ENCODE data around the gene RTEL1.
"Not testable (repeated sequence)": the region's sequence is repeated elsewhere in the genome, so short reads cannot be mapped to it uniquely, and the experiment has no call there.

The RTEL1 gene

GRCh38 chr20:63657937-63658748 lies at the start of gene RTEL1:
RTEL1 (plus strand) TSS chr20:63658312; CDS start chr20:63659403, 1,091 bp downstream.
- DNase-seq (ENCODE audit: insufficient read length, low spot score), result peak; percentile 99
- no peak for FAIRE-seq
- TF ChIP-seq POLR2A (IDR thresholded peaks at IDR 0.05; ENCODE audit: low read depth, low read length), result peak; percentile 63

GRCh38 chr20:63610581-63611435 lies 47.3 kb upstream of the RTEL1 start:
- no peak for TF ChIP-seq POLR2A (IDR thresholded peaks at IDR 0.05; ENCODE audit: low read depth, low read length)
- DNase-seq (ENCODE audit: insufficient read length, low spot score), result no peak
- no peak for FAIRE-seq

- no peak for FAIRE-seq
- TF ChIP-seq POLR2A (IDR thresholded peaks at IDR 0.05; ENCODE audit: low read depth, low read length), result no peak
- no peak for DNase-seq (ENCODE audit: insufficient read length, low spot score)
Measured at GRCh38 chr20:63611646-63612045, 46.5 kb upstream of the RTEL1 start.

GRCh38 chr20:63612276-63612931 lies 45.7 kb upstream of the RTEL1 start:
- TF ChIP-seq POLR2A (IDR thresholded peaks at IDR 0.05; ENCODE audit: low read depth, low read length), result no peak
- DNase-seq (ENCODE audit: insufficient read length, low spot score), result no peak
- no peak for FAIRE-seq

GRCh38 chr20:63613863-63614594 lies 44.1 kb upstream of the RTEL1 start:
- not testable (repeated sequence) for DNase-seq (ENCODE audit: insufficient read length, low spot score); FAIRE-seq

GRCh38 chr20:63617092-63617875 lies 40.8 kb upstream of the RTEL1 start:
- TF ChIP-seq POLR2A (IDR thresholded peaks at IDR 0.05; ENCODE audit: low read depth, low read length), result no peak
- DNase-seq (ENCODE audit: insufficient read length, low spot score), result no peak
- no peak for FAIRE-seq

- no peak for FAIRE-seq
- no peak for TF ChIP-seq POLR2A (IDR thresholded peaks at IDR 0.05; ENCODE audit: low read depth, low read length)
- no peak for DNase-seq (ENCODE audit: insufficient read length, low spot score)
Measured at GRCh38 chr20:63617876-63618265, 40.2 kb upstream of the RTEL1 start.

GRCh38 chr20:63618291-63618980 lies 39.7 kb upstream of the RTEL1 start:
- FAIRE-seq (no peak), DNase-seq (ENCODE audit: insufficient read length, low spot score) (no peak)
- no peak for TF ChIP-seq POLR2A (IDR thresholded peaks at IDR 0.05; ENCODE audit: low read depth, low read length)

GRCh38 chr20:63619086-63619485 lies 39.0 kb upstream of the RTEL1 start:
- DNase-seq (ENCODE audit: insufficient read length, low spot score) (no peak), FAIRE-seq (no peak)
- TF ChIP-seq POLR2A (IDR thresholded peaks at IDR 0.05; ENCODE audit: low read depth, low read length), result no peak

- TF ChIP-seq POLR2A (IDR thresholded peaks at IDR 0.05; ENCODE audit: low read depth, low read length), result no peak
- DNase-seq (ENCODE audit: insufficient read length, low spot score), result no peak
- FAIRE-seq, result no peak
Measured at GRCh38 chr20:63619505-63619904, 38.6 kb upstream of the RTEL1 start.

- TF ChIP-seq POLR2A (IDR thresholded peaks at IDR 0.05; ENCODE audit: low read depth, low read length), result no peak
- FAIRE-seq (no peak), DNase-seq (ENCODE audit: insufficient read length, low spot score) (no peak)
Measured at GRCh38 chr20:63620991-63621390, 37.1 kb upstream of the RTEL1 start.

GRCh38 chr20:63622096-63622495 lies 36.0 kb upstream of the RTEL1 start:
- no peak for DNase-seq (ENCODE audit: insufficient read length, low spot score)
- no peak for TF ChIP-seq POLR2A (IDR thresholded peaks at IDR 0.05; ENCODE audit: low read depth, low read length)
- no peak for FAIRE-seq
